Measurements from ENCODE around the gene CCDC117.
"Not testable (repeated sequence)": the region's sequence is repeated elsewhere in the genome, so short reads cannot be mapped to it uniquely, and the experiment has no call there.

CCDC117 gene

GRCh38 chr22:28822930-28823551 is 50.5 kb downstream of the CCDC117 start:
- Histone ChIP-seq H3K27ac (peak overlapping the region in 7 of 21 experiments; percentile 11 to 83 (median 27)), H3K4me3 (no peak overlapping the region)

GRCh38 chr22:28824455-28824854 is 52.0 kb downstream of the CCDC117 start:
- H3K4me3 ChIP-seq, H3K27ac ChIP-seq: not testable (repeated sequence)

GRCh38 chr22:28826430-28826829 is 53.9 kb downstream of the CCDC117 start:
- not testable (repeated sequence) for H3K27ac ChIP-seq, H3K4me3 ChIP-seq

GRCh38 chr22:28826921-28827320 is 54.4 kb downstream of the CCDC117 start:
- Histone ChIP-seq H3K4me3 (no peak overlapping the region), H3K27ac (no peak overlapping the region)

GRCh38 chr22:28829358-28830181 is 57.1 kb downstream of the CCDC117 start:
- H3K27ac ChIP-seq = peak overlapping the region in 1 of 21 experiments; percentile 13
- H3K4me3 ChIP-seq = no peak overlapping the region

DNA sequence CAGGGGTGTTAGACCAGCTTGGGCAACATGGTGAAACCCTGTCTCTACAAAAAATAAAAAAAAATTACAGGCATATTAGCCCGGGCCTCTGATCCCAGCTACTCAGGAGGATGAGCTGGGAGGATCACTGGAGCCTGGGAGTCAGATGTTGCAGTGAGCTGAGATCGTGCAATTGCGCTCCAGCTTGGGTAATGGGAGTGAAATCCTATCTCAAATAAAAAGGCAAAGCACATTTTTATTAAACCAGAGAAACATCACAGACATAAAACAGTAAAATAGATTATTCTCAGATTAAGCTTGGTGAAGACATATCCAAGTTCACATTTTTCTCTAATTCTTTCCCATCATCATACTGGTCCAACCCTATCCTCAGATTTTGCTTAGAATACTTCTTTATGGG is 57.9 kb downstream of the CCDC117 start:
- Histone ChIP-seq H3K4me3 (no peak overlapping the region), H3K27ac (no peak overlapping the region)

- no peak overlapping the region for H3K27ac ChIP-seq
- H3K4me3 ChIP-seq = no peak overlapping the region
Observed at GRCh38 chr22:28831140-28832072, 58.9 kb downstream of the CCDC117 start.

DNA sequence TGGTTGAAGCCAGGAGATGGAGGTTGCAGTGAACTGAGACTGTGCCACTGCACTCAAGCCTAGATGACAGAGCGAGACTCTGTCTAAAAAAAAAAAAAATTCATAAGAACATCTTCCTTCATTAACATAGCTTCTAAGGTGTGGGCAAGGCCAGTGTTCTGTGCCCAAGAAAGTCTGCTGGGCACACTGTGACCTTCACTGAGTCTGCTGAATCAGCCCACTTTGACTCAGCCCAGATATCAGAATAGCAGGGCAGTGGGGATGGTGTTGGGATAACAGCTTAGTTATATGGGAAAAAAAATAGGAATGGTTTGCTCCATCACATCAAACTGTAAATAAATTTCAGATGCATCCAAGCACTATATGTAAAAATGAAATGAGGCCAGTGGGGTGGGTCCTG is 60.2 kb downstream of the CCDC117 start:
- H3K4me3 ChIP-seq = no peak overlapping the region
- no peak overlapping the region for H3K27ac ChIP-seq

- H3K4me3 ChIP-seq = no peak overlapping the region
- H3K27ac ChIP-seq = no peak overlapping the region
Observed at GRCh38 chr22:28833276-28833923, 60.9 kb downstream of the CCDC117 start.

GRCh38 chr22:28835630-28836189 is 63.2 kb downstream of the CCDC117 start:
- Histone ChIP-seq H3K27ac (no peak overlapping the region), H3K4me3 (no peak overlapping the region)

DNA sequence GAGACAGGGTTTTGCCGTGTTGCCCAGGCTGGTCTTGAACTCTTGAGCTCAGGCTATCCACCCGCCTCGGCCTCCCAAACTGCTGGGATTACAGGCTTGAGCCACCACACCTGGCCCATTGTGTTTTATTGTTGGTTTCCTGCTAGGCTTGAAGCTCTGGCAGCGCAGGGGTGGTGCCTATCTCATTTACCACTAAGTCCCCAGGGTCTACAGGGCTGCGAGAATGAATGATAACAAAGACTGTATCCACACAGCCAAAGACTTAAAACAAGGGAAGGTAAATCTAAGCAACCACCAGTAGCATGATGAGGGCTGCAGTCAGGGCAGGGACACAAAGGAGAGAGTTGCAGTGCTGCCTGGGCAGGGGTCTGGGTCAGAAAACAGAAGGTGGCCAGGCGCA is 65.1 kb downstream of the CCDC117 start:
- no peak overlapping the region for H3K27ac ChIP-seq
- no peak overlapping the region for H3K4me3 ChIP-seq
